GM23338 (cell line): Measurements from ENCODE around the gene FBXL19. TPM values are rescaled to one million over a fixed set of nuclear protein-coding genes. Genes with fewer than 3 reads are reported as not detected.

ENCODE experiments used
- ATAC-seq: fragments of 200-7000 bp; cut with Tn5 transposase; 3 replicates; pipeline ENCODE4 v1.9.1; 2020
- DNase-seq: peaks from one replicate; pipeline ENCODE4 v3.0.0-alpha.2; 2015; ENCODE audit warnings: low spot score
- H2AFZ ChIP-seq: fragments of 200-600 bp; sonication (generic); 2 replicates; pipeline ENCODE4 v1.8.0; 2016; ENCODE audit warnings: antibody characterized with exemption, mild to moderate bottlenecking, moderate library complexity
- H3F3A ChIP-seq: fragments of 200-600 bp; sonication (generic); replicated peaks from 2 replicates; pipeline ENCODE4 v1.8.0; 2017; ENCODE audit warnings: antibody characterized with exemption, mixed run types, low read depth
- H3K27ac ChIP-seq: fragments of 200-600 bp; sonication (generic); 2 replicates; pipeline ENCODE4 v1.6.1; 2016; ENCODE audit warnings: low read depth
- H3K27me3 ChIP-seq: fragments of 200-600 bp; sonication (generic); 2 replicates; pipeline ENCODE4 v1.8.0; 2016; ENCODE audit warnings: mild to moderate bottlenecking, mixed run types, moderate library complexity; ENCODE audit not compliant: insufficient read depth
- H3K36me3 ChIP-seq: fragments of 200-600 bp; sonication (generic); 2 replicates; pipeline ENCODE4 v1.8.0; 2016; ENCODE audit warnings: mild to moderate bottlenecking; ENCODE audit not compliant: insufficient read depth
- H3K4me1 ChIP-seq: fragments of 200-600 bp; sonication (generic); 2 replicates; pipeline ENCODE4 v1.8.0; 2016; ENCODE audit warnings: mild to moderate bottlenecking, moderate library complexity; ENCODE audit not compliant: insufficient read depth
- H3K4me2 ChIP-seq: fragments of 200-600 bp; sonication (generic); 2 replicates; pipeline ENCODE4 v1.7.1; 2017; ENCODE audit warnings: mixed run types
- H3K4me3 ChIP-seq: fragments of 200-600 bp; sonication (generic); 2 replicates; pipeline ENCODE4 v1.6.1; 2016; ENCODE audit warnings: mixed run types
- H3K79me2 ChIP-seq: fragments of 200-600 bp; sonication (generic); replicated peaks from 2 replicates; pipeline ENCODE4 v1.8.0; 2017; ENCODE audit warnings: mild to moderate bottlenecking; ENCODE audit not compliant: insufficient read depth
- H3K9me2 ChIP-seq: fragments of 200-600 bp; sonication (generic); 2 replicates; pipeline ENCODE4 v1.8.0; 2017; ENCODE audit not compliant: insufficient read depth
- H4K20me1 ChIP-seq: fragments of 200-600 bp; sonication (generic); replicated peaks from 2 replicates; pipeline ENCODE4 v1.8.0; 2017; ENCODE audit warnings: mild to moderate bottlenecking; ENCODE audit not compliant: insufficient read depth
- H3K27ac Mint-ChIP-seq: 2 replicates; pipeline ENCODE4 v1.8.0; 2020; ENCODE audit warnings: inconsistent platforms, mild to moderate bottlenecking, moderate library complexity, mixed read lengths
- H3K27me3 Mint-ChIP-seq: 3 replicates; pipeline ENCODE4 v1.8.0; 2022; ENCODE audit warnings: low read depth, mild to moderate bottlenecking, moderate library complexity, mixed read lengths, inconsistent platforms; ENCODE audit not compliant: insufficient read depth, poor library complexity
- H3K36me3 Mint-ChIP-seq: 3 replicates; pipeline ENCODE4 v1.8.0; 2021; ENCODE audit warnings: low read depth, mild to moderate bottlenecking, inconsistent platforms, moderate library complexity, mixed read lengths
- H3K4me1 Mint-ChIP-seq: 3 replicates; pipeline ENCODE4 v1.8.0; 2020; ENCODE audit warnings: mild to moderate bottlenecking, inconsistent platforms, mixed read lengths
- H3K4me3 Mint-ChIP-seq: 3 replicates; pipeline ENCODE4 v1.8.0; 2021; ENCODE audit warnings: moderate library complexity, mild to moderate bottlenecking, inconsistent platforms, mixed read lengths
- H3K9me3 Mint-ChIP-seq: 3 replicates; pipeline ENCODE4 v1.8.0; 2020; ENCODE audit warnings: moderate library complexity, mild to moderate bottlenecking, inconsistent platforms, mixed read lengths
- CREB1 ChIP-seq: fragments of 250-450 bp; sonication (Bioruptor Pico); IDR thresholded peaks from 2 replicates; pipeline ENCODE4 v1.5.0; 2020; ENCODE audit warnings: low read depth, mild to moderate bottlenecking, moderate library complexity
- CTCF ChIP-seq, 2 experiments: fragments of 200-600 bp in 1 of 2; sonication (generic) in 1 of 2; conservative IDR thresholded peaks; 2 replicates each; pipeline versions ENCODE4 v1.5.1 to v1.6.1; 2016 to 2017; ENCODE audit warnings: antibody characterized with exemption in 2 of 2, low read depth in 2 of 2, mild to moderate bottlenecking in 2 of 2, moderate library complexity in 1 of 2
- ETS1 ChIP-seq: IDR thresholded peaks from 2 replicates; pipeline ENCODE4 v1.6.1; 2016; ENCODE audit warnings: antibody characterized with exemption
- EZH2 ChIP-seq: fragments of 200-600 bp; sonication (generic); IDR thresholded peaks from one replicate; pipeline ENCODE4 v1.8.0; 2017; ENCODE audit warnings: antibody characterized with exemption, mild to moderate bottlenecking, low read depth; ENCODE audit not compliant: unreplicated experiment
- EZH2phosphoT487 ChIP-seq: fragments of 200-600 bp; sonication (generic); IDR thresholded peaks from one replicate; pipeline ENCODE4 v1.8.1; 2018; ENCODE audit warnings: antibody characterized with exemption; ENCODE audit not compliant: unreplicated experiment
- JUNB ChIP-seq: IDR thresholded peaks from one replicate; pipeline ENCODE4 v1.6.1; 2016; ENCODE audit warnings: antibody characterized with exemption; ENCODE audit not compliant: unreplicated experiment
- NANOG ChIP-seq: IDR thresholded peaks from 2 replicates; pipeline ENCODE4 v1.6.1; 2016; ENCODE audit warnings: antibody characterized with exemption, borderline replicate concordance
- POLR2AphosphoS5 ChIP-seq: IDR thresholded peaks from 2 replicates; pipeline ENCODE4 v1.6.1; 2016; ENCODE audit warnings: antibody characterized with exemption, low read depth
- REST ChIP-seq: IDR thresholded peaks from one replicate; pipeline ENCODE4 v1.6.1; 2018; ENCODE audit warnings: antibody characterized with exemption; ENCODE audit not compliant: unreplicated experiment
- STAT1 ChIP-seq: IDR thresholded peaks from one replicate; pipeline ENCODE4 v1.6.1; 2016; ENCODE audit warnings: antibody characterized with exemption; ENCODE audit not compliant: unreplicated experiment
- ZNF114 ChIP-seq: fragments of 250-450 bp; sonication (Bioruptor Pico); IDR thresholded peaks from 2 replicates; pipeline ENCODE4 v1.5.0; 2020; ENCODE audit warnings: mild to moderate bottlenecking, moderate library complexity
- ZNF331 ChIP-seq: fragments of 250-450 bp; sonication (Bioruptor Pico); IDR thresholded peaks from 2 replicates; pipeline ENCODE4 v1.5.0; 2020; ENCODE audit warnings: low read depth, mild to moderate bottlenecking, moderate library complexity
- polyA plus RNA-seq: library from polyadenylated mRNA; unstranded; fragments of >200 nt; fragmentation: Nextera tagmentation; extraction: Ambion mirVana; gene quantifications from 2 replicates; pipeline ENCODE4 v1.2.1, GENCODE V29; 2016
- total RNA-seq: library from RNA; depleted of rRNA; stranded (reverse); fragments of >200 nt; shearing (Covaris generic); gene quantifications from 2 replicates; pipeline ENCODE4 v1.2.3, GENCODE V29; 2014

FBXL19 gene
- total and polyA plus RNA-seq, 2 experiments from 2014 or later, result 12.5 to 71.5 TPM

GRCh38 chr16:30929167-30929566 is 5.8 kb downstream of the FBXL19 start (continued):
- TF ChIP-seq REST (no peak), EZH2 (no peak)

GRCh38 chr16:30930160-30930571 is 6.8 kb downstream of the FBXL19 start:
- ATAC-seq (no peak), DNase-seq (no peak)
- Mint-ChIP-seq H3K27ac (no peak overlapping the region), H3K36me3 (peaks cover 50% of the 10 kb centered on the region), H3K27me3 (no peaks in the 10 kb centered on the region), H3K4me3 (no peak overlapping the region), H3K4me1 (peaks cover 12% of the 10 kb centered on the region), H3K9me3 (no peaks in the 10 kb centered on the region)
- Histone ChIP-seq H3F3A (peaks cover 5% of the 10 kb centered on the region; the same call in 1 of the 2 replicates), H3K4me1 (peaks cover 4% of the 10 kb centered on the region; the same call in 1 of the 2 replicates), H3K4me2 (no peak overlapping the region), H3K9me2 (no peaks in the 10 kb centered on the region), H3K79me2 (peaks cover 9% of the 10 kb centered on the region), H2AFZ (no peak overlapping the region), H4K20me1 (peaks cover 6% of the 10 kb centered on the region; the same call in 1 of the 2 replicates), H3K36me3 (peaks cover 34% of the 10 kb centered on the region), H3K4me3 (no peak overlapping the region), H3K27me3 (no peaks in the 10 kb centered on the region), H3K27ac (no peak overlapping the region)
- no peak for TF ChIP-seq CTCF (conservative IDR thresholded peaks at IDR 0.05; ENCODE audit: low read depth in 2 of 2)
- no peak for TF ChIP-seq ZNF114 (CRISPR knock-in tag)
- no peak for TF ChIP-seq NANOG
- no peak for TF ChIP-seq STAT1
- no peak for TF ChIP-seq CREB1 (CRISPR knock-in tag)
- no peak for TF ChIP-seq POLR2AphosphoS5

GRCh38 chr16:30931068-30931650 is 7.8 kb downstream of the FBXL19 start:
- H3K27ac Mint-ChIP-seq, result no peak overlapping the region
- H3K27me3 Mint-ChIP-seq, result no peaks in the 10 kb centered on the region
- H3K4me1 Mint-ChIP-seq, result peaks cover 6% of the 10 kb centered on the region
- no peak overlapping the region for H3K27ac ChIP-seq
- no peaks in the 10 kb centered on the region for H3K27me3 ChIP-seq
- H3K9me2 ChIP-seq, result no peaks in the 10 kb centered on the region
- H3F3A ChIP-seq, result peaks cover 5% of the 10 kb centered on the region; the same call in 1 of the 2 replicates
- no peak overlapping the region for H3K4me3 Mint-ChIP-seq
- H3K9me3 Mint-ChIP-seq, result no peaks in the 10 kb centered on the region; the same call in 2 of the 3 replicates
- H3K4me1 ChIP-seq, result peaks cover 3% of the 10 kb centered on the region; the same call in 1 of the 2 replicates
- DNase-seq (no peak), ATAC-seq (no peak)
- H3K36me3 ChIP-seq, result peaks cover 34% of the 10 kb centered on the region
- H3K36me3 Mint-ChIP-seq, result peaks cover 55% of the 10 kb centered on the region
- H3K4me3 ChIP-seq, result no peak overlapping the region
- peaks cover 3% of the 10 kb centered on the region; the same call in 1 of the 2 replicates for H3K79me2 ChIP-seq
- peaks cover 6% of the 10 kb centered on the region; the same call in 1 of the 2 replicates for H4K20me1 ChIP-seq
- no peak overlapping the region for H2AFZ ChIP-seq
- no peak overlapping the region for H3K4me2 ChIP-seq
- TF ChIP-seq ZNF114 (CRISPR knock-in tag), result no peak
- no peak for TF ChIP-seq STAT1
- TF ChIP-seq CREB1 (CRISPR knock-in tag), result no peak
- no peak for TF ChIP-seq EZH2phosphoT487
- no peak for TF ChIP-seq POLR2AphosphoS5
- no peak for TF ChIP-seq ETS1
- TF ChIP-seq EZH2, result no peak
- no peak for TF ChIP-seq JUNB
- TF ChIP-seq ZNF331 (CRISPR knock-in tag), result no peak
- no peak for TF ChIP-seq CTCF (conservative IDR thresholded peaks at IDR 0.05; ENCODE audit: low read depth in 2 of 2)
